Neutrophil (primary cell): ENCODE data around the gene MYO1E.

Experiments
- H3K27ac ChIP-seq: fragments of 200-600 bp; sonication (generic); 2 replicates; pipeline ENCODE4 v1.5.1; 2016; ENCODE audit warnings: mild to moderate bottlenecking, moderate library complexity
- H3K27me3 ChIP-seq: fragments of 200-600 bp; sonication (generic); 2 replicates; pipeline ENCODE4 v1.6.0; 2016; ENCODE audit warnings: mild to moderate bottlenecking
- H3K36me3 ChIP-seq: fragments of 200-600 bp; sonication (generic); 2 replicates; pipeline ENCODE4 v1.5.1; 2017
- H3K4me1 ChIP-seq, 2 experiments: fragments of 200-600 bp in 1 of 2; sonication (generic) in 1 of 2; 1 replicate in 1 of 2; 2 replicates in 1 of 2; pipeline versions ENCODE4 v1.5.1 to v1.6.1; 2013 to 2016; ENCODE audit warnings: low read depth in 1 of 2, low read length in 1 of 2, mild to moderate bottlenecking in 1 of 2, moderate library complexity in 1 of 2; ENCODE audit not compliant: control insufficient read depth in 1 of 2, insufficient read depth in 1 of 2
- H3K4me3 ChIP-seq, 2 experiments: fragments of 200-600 bp in 1 of 2; sonication (generic) in 1 of 2; 1 replicate in 1 of 2; 2 replicates in 1 of 2; pipeline ENCODE4 v1.5.1; 2013 to 2016; ENCODE audit warnings: low read depth in 1 of 2, low read length in 1 of 2, mild to moderate bottlenecking in 1 of 2, moderate library complexity in 1 of 2
- H3K9me3 ChIP-seq: fragments of 200-600 bp; sonication (generic); 2 replicates; pipeline ENCODE4 v1.5.1; 2016
- CTCF ChIP-seq: fragments of 200-600 bp; sonication (generic); IDR thresholded peaks from 2 replicates; pipeline ENCODE4 v1.5.1; 2016; ENCODE audit warnings: antibody characterized with exemption

Gene MYO1E

GRCh38 chr15:59334076-59334415 is 38.6 kb downstream of the MYO1E start:
- no peaks in the 10 kb centered on the region for H3K4me1 ChIP-seq
- no peak overlapping the region for H3K27ac ChIP-seq
- H3K27me3 ChIP-seq = peaks cover 16% of the 10 kb centered on the region
- no peaks in the 10 kb centered on the region for H3K9me3 ChIP-seq
- no peaks in the 10 kb centered on the region for H3K36me3 ChIP-seq
- H3K4me3 ChIP-seq = no peak overlapping the region
- TF ChIP-seq CTCF = no peak

GRCh38 chr15:59333401-59334075 is 39.1 kb downstream of the MYO1E start:
- Histone ChIP-seq H3K9me3 (no peaks in the 10 kb centered on the region), H3K27me3 (peaks cover 16% of the 10 kb centered on the region), H3K4me3 (no peak overlapping the region), H3K27ac (no peak overlapping the region), H3K36me3 (no peaks in the 10 kb centered on the region), H3K4me1 (no peaks in the 10 kb centered on the region)
- TF ChIP-seq CTCF = no peak

GRCh38 chr15:59332009-59332408 is 40.7 kb downstream of the MYO1E start:
- H3K27me3 ChIP-seq = peaks cover 16% of the 10 kb centered on the region
- no peaks in the 10 kb centered on the region for H3K9me3 ChIP-seq
- no peak overlapping the region for H3K4me3 ChIP-seq
- TF ChIP-seq CTCF = no peak
- H3K4me1 ChIP-seq = no peaks in the 10 kb centered on the region
- no peak overlapping the region for H3K27ac ChIP-seq
- H3K36me3 ChIP-seq = no peaks in the 10 kb centered on the region

- no peaks in the 10 kb centered on the region for H3K4me1 ChIP-seq
- no peak overlapping the region for H3K4me3 ChIP-seq
- H3K36me3 ChIP-seq = no peaks in the 10 kb centered on the region
- H3K9me3 ChIP-seq = no peaks in the 10 kb centered on the region
- H3K27ac ChIP-seq = no peak overlapping the region
- peaks cover 16% of the 10 kb centered on the region for H3K27me3 ChIP-seq
- no peak for TF ChIP-seq CTCF
These were observed 42.0 kb downstream of the MYO1E start for GRCh38 chr15:59330649-59331048.

- H3K9me3 ChIP-seq = no peaks in the 10 kb centered on the region
- H3K27me3 ChIP-seq = peaks cover 16% of the 10 kb centered on the region
- H3K36me3 ChIP-seq = no peaks in the 10 kb centered on the region
- H3K27ac ChIP-seq = no peak overlapping the region
- H3K4me3 ChIP-seq = no peak overlapping the region
- no peaks in the 10 kb centered on the region for H3K4me1 ChIP-seq
- TF ChIP-seq CTCF = no peak
These were observed 42.9 kb downstream of the MYO1E start for GRCh38 chr15:59329570-59330350.
